Smooth muscle cell (in vitro differentiated cells): ENCODE data around the gene LACC1. TPM values are rescaled to one million over a fixed set of nuclear protein-coding genes. Genes with fewer than 3 reads are reported as not detected.

Source experiments
- DNase-seq: peaks from one replicate; lab custom pipeline; 2025; ENCODE audit not compliant: unreplicated experiment; lab: John Stamatoyannopoulos, UW
- H2AFZ ChIP-seq: fragments of 200-600 bp; sonication (generic); 2 replicates; pipeline ENCODE4 v1.6.0; 2016; ENCODE audit warnings: antibody characterized with exemption, low read depth, mild to moderate bottlenecking
- H3F3A ChIP-seq: fragments of 200-600 bp; sonication (generic); 2 replicates; pipeline ENCODE4 v1.6.0; 2017; ENCODE audit warnings: antibody characterized with exemption, low read depth
- H3K27ac ChIP-seq: fragments of 200-600 bp; sonication (generic); 2 replicates; pipeline ENCODE4 v1.5.1; 2016; ENCODE audit warnings: low read depth, mild to moderate bottlenecking
- H3K27me3 ChIP-seq: fragments of 200-600 bp; sonication (generic); 2 replicates; pipeline ENCODE4 v1.6.1; 2016; ENCODE audit warnings: low read depth, mild to moderate bottlenecking
- H3K36me3 ChIP-seq: fragments of 200-600 bp; sonication (generic); 2 replicates; pipeline ENCODE4 v1.5.1; 2016; ENCODE audit warnings: low read depth
- H3K4me1 ChIP-seq: fragments of 200-600 bp; sonication (generic); 2 replicates; pipeline ENCODE4 v1.5.1; 2016; ENCODE audit warnings: low read depth
- H3K4me2 ChIP-seq: fragments of 200-600 bp; sonication (generic); 2 replicates; pipeline ENCODE4 v1.6.0; 2016; ENCODE audit warnings: mild to moderate bottlenecking
- H3K4me3 ChIP-seq: fragments of 200-600 bp; sonication (generic); 2 replicates; pipeline ENCODE4 v1.5.1; 2016; ENCODE audit warnings: mild to moderate bottlenecking
- H3K79me2 ChIP-seq: fragments of 200-600 bp; sonication (generic); 2 replicates; pipeline ENCODE4 v1.6.0; 2016; ENCODE audit warnings: low read depth, mild to moderate bottlenecking
- H3K9ac ChIP-seq: fragments of 200-600 bp; sonication (generic); 2 replicates; pipeline ENCODE4 v1.6.0; 2016; ENCODE audit warnings: low read depth
- H3K9me3 ChIP-seq: fragments of 200-600 bp; sonication (generic); replicated peaks from 2 replicates; pipeline ENCODE4 v1.5.1; 2016; ENCODE audit warnings: low read depth
- H4K20me1 ChIP-seq: fragments of 200-600 bp; sonication (generic); 2 replicates; pipeline ENCODE4 v1.6.0; 2016; ENCODE audit warnings: low read depth
- WGBS: methylation state at CpG from one replicate; pipeline ENCODE4 v1.1.7; 2016; ENCODE audit warnings: low lambda C conversion rate; 5-methylcytosine and 5-hydroxymethylcytosine counted together
- polyA plus RNA-seq: library from polyadenylated mRNA; unstranded; fragments of >200 nt; fragmentation: Nextera tagmentation; extraction: Ambion mirVana; gene quantifications from 2 replicates; pipeline ENCODE4 v1.2.1, GENCODE V29; 2016
- total RNA-seq: library from RNA; depleted of rRNA; stranded (reverse); fragments of >200 nt; gene quantifications from 2 replicates; pipeline ENCODE4 v1.2.3, GENCODE V29; 2014
- TF ChIP-seq, protein P1 (sequence below): fragments of 200-600 bp; sonication (generic); IDR thresholded peaks from 2 replicates; pipeline ENCODE4 v1.5.1; 2017; ENCODE audit warnings: borderline replicate concordance, mild to moderate bottlenecking, antibody characterized with exemption; ENCODE audit not compliant: insufficient read depth, poor library complexity, severe bottlenecking

Gene LACC1
- total and polyA plus RNA-seq, 2 experiments from 2014 or later, result 2.0 to 6.8 TPM

DNA sequence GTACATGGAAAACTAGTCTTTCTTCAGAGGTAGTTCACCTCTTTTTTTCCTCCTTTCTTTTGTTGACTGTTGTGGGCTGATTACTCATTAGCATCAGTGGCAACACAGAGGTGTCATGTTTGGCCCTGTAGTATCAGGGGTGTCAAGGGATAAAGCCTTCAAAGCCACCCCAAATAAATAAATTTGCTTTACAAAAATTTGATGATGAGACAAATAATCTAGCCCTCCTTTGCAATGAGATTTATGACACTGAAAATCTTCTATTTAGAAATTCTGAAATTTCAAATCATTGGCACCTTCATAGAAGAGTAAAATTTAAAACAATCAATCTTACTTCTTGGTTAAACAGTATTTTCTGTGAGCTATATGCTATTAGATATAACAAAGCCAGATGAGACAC lies 1.9 kb downstream of the LACC1 start:
- H3K36me3 ChIP-seq, result no peaks in the 10 kb centered on the region
- peaks cover 13% of the 10 kb centered on the region for H3K4me1 ChIP-seq
- DNase-seq, result no peak
- no peak overlapping the region for H2AFZ ChIP-seq
- H3K4me2 ChIP-seq, result no peak overlapping the region
- H3K9ac ChIP-seq, result no peak overlapping the region
- H3K79me2 ChIP-seq, result peaks cover 14% of the 10 kb centered on the region
- no peaks in the 10 kb centered on the region for H4K20me1 ChIP-seq
- H3F3A ChIP-seq, result no peaks in the 10 kb centered on the region
- TF ChIP-seq, protein P1, sequence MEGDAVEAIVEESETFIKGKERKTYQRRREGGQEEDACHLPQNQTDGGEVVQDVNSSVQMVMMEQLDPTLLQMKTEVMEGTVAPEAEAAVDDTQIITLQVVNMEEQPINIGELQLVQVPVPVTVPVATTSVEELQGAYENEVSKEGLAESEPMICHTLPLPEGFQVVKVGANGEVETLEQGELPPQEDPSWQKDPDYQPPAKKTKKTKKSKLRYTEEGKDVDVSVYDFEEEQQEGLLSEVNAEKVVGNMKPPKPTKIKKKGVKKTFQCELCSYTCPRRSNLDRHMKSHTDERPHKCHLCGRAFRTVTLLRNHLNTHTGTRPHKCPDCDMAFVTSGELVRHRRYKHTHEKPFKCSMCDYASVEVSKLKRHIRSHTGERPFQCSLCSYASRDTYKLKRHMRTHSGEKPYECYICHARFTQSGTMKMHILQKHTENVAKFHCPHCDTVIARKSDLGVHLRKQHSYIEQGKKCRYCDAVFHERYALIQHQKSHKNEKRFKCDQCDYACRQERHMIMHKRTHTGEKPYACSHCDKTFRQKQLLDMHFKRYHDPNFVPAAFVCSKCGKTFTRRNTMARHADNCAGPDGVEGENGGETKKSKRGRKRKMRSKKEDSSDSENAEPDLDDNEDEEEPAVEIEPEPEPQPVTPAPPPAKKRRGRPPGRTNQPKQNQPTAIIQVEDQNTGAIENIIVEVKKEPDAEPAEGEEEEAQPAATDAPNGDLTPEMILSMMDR, result no peak
- no peaks in the 10 kb centered on the region for H3K27me3 ChIP-seq
- no peak overlapping the region for H3K27ac ChIP-seq
- no peak overlapping the region for H3K4me3 ChIP-seq
- no peaks in the 10 kb centered on the region for H3K9me3 ChIP-seq

DNA sequence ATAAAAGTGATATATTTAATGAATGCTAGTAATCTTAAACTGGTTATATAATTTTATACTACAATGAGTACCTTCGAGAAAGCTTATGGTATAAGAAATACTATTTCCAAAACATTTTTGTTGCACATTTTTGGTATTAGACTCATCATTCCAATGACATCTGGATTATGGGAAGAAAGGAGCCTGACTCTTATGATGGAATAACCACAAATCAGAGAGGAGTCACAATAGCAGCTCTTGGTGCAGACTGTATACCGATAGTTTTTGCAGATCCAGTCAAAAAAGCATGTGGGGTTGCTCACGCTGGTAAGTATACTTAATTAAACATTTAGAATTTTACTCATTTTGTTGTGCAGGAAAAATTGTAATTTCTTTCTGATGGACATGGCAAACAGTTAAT lies 3.9 kb downstream of the LACC1 start:
- H3K79me2 ChIP-seq, result peaks cover under 1% of the 10 kb centered on the region
- no peaks in the 10 kb centered on the region for H3K9me3 ChIP-seq
- no peaks in the 10 kb centered on the region for H3K27me3 ChIP-seq
- H3K27ac ChIP-seq, result no peak overlapping the region
- H3K9ac ChIP-seq, result no peak overlapping the region
- no peaks in the 10 kb centered on the region for H4K20me1 ChIP-seq
- no peak for DNase-seq
- H3K4me3 ChIP-seq, result no peak overlapping the region
- no peaks in the 10 kb centered on the region for H3F3A ChIP-seq
- WGBS, result 96% methylated on average over 3 of the region's 3 CpGs
- TF ChIP-seq, protein P1, result no peak
- H3K4me1 ChIP-seq, result peaks cover 7% of the 10 kb centered on the region
- H3K4me2 ChIP-seq, result no peak overlapping the region
- no peak overlapping the region for H2AFZ ChIP-seq
- no peaks in the 10 kb centered on the region for H3K36me3 ChIP-seq

DNA sequence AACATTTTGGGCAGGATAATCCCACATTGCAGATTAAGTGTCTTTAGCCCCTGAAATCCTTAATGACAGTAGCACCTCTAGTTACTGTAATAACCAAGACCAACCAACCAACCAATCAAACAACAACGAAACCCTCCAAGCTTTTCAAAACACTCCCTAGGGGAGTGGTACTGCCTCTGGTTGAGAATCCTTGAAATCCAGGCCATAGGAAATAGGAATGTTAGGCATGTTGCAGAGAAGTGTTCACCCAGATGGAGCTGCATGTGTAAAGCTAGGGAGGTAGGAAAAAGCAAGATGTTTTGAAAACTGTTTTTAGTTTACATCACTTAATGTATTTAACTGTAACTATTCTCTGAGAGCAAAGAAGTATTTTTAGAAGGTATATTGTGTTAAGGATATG lies 4.5 kb downstream of the LACC1 start:
- TF ChIP-seq, protein P1, result no peak
- no peak overlapping the region for H3K9ac ChIP-seq
- no peak overlapping the region for H3K4me3 ChIP-seq
- no peaks in the 10 kb centered on the region for H3K9me3 ChIP-seq
- no peaks in the 10 kb centered on the region for H3K36me3 ChIP-seq
- WGBS, result 69% methylated on average over 1 of the region's 1 CpG
- no peak overlapping the region for H3K4me2 ChIP-seq
- H4K20me1 ChIP-seq, result no peaks in the 10 kb centered on the region
- no peak overlapping the region for H2AFZ ChIP-seq
- no peaks in the 10 kb centered on the region for H3F3A ChIP-seq
- H3K27ac ChIP-seq, result no peak overlapping the region
- peaks cover 5% of the 10 kb centered on the region for H3K4me1 ChIP-seq
- no peak for DNase-seq
- no peaks in the 10 kb centered on the region for H3K27me3 ChIP-seq
- H3K79me2 ChIP-seq, result no peaks in the 10 kb centered on the region

DNA sequence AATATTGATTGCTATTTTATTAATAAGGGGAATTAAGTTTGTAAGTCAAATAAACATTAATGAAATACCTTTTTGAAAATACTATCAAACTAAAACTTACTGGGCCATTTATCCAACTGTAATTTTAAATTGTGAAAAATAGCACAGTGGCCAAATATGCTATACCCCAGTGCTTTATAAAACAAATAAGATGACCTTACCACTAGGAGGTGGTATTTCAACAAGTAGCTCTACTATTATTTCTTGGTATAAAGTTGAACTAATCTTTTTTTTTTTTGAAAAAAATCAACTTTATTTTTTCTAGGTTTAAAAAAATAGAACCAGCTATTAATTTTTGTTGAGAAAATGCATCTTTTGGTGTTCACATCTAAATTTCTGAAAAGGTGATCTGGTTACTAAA lies 14.7 kb downstream of the LACC1 start:
- no peaks in the 10 kb centered on the region for H3K9me3 ChIP-seq

More for the DNA sequence above, 14.7 kb downstream of the LACC1 start:
- Histone ChIP-seq H2AFZ (no peak overlapping the region), H3K36me3 (no peaks in the 10 kb centered on the region), H3K4me3 (no peak overlapping the region), H3K9ac (no peak overlapping the region), H3F3A (no peaks in the 10 kb centered on the region), H4K20me1 (no peaks in the 10 kb centered on the region), H3K4me1 (no peaks in the 10 kb centered on the region), H3K27me3 (no peaks in the 10 kb centered on the region), H3K79me2 (no peaks in the 10 kb centered on the region), H3K27ac (no peak overlapping the region), H3K4me2 (no peak overlapping the region)
- DNase-seq, result no peak
- TF ChIP-seq, protein P1, result peak; percentile 38
